OCI-LY1 (cell line): Measurements from ENCODE around the gene SEMA4A.

Experiments used
- H2AFZ ChIP-seq: fragments of 200-600 bp; sonication (generic), shearing (Covaris generic); 2 replicates; pipeline ENCODE4 v1.6.0; 2014; ENCODE audit warnings: antibody characterized with exemption, mild to moderate bottlenecking, low read length
- H3F3A ChIP-seq: fragments of 200-600 bp; sonication (generic), shearing (Covaris generic); 2 replicates; pipeline ENCODE4 v1.6.0; 2014; ENCODE audit warnings: mild to moderate bottlenecking, antibody characterized with exemption, low read length, moderate library complexity; ENCODE audit not compliant: insufficient read depth
- H3K27ac ChIP-seq: fragments of 200-600 bp; sonication (generic); 2 replicates; pipeline ENCODE4 v1.5.1; 2014; ENCODE audit warnings: low read length, mixed run types, mild to moderate bottlenecking, low read depth; ENCODE audit not compliant: poor library complexity, severe bottlenecking
- H3K27me3 ChIP-seq: fragments of 200-600 bp; sonication (generic); 2 replicates; pipeline ENCODE4 v1.6.0; 2014; ENCODE audit warnings: antibody characterized with exemption, mild to moderate bottlenecking, low read length, moderate library complexity; ENCODE audit not compliant: insufficient read depth
- H3K36me3 ChIP-seq: fragments of 200-600 bp; sonication (generic); 2 replicates; pipeline ENCODE4 v1.6.1; 2014; ENCODE audit warnings: mild to moderate bottlenecking, antibody characterized with exemption, low read length, moderate library complexity, mixed read lengths; ENCODE audit not compliant: insufficient read depth
- H3K4me1 ChIP-seq: fragments of 200-600 bp; sonication (generic); 2 replicates; pipeline ENCODE4 v1.5.1; 2014; ENCODE audit warnings: mild to moderate bottlenecking, low read length, moderate library complexity; ENCODE audit not compliant: insufficient read depth, severe bottlenecking
- H3K4me2 ChIP-seq: fragments of 200-600 bp; sonication (generic), shearing (Covaris generic); 2 replicates; pipeline ENCODE4 v1.6.1; 2014; ENCODE audit warnings: low read length
- H3K4me3 ChIP-seq: fragments of 200-600 bp; sonication (generic); 2 replicates; pipeline ENCODE4 v1.5.1; 2014; ENCODE audit warnings: low read length, low read depth, mild to moderate bottlenecking, mixed read lengths; ENCODE audit not compliant: poor library complexity, severe bottlenecking
- H3K79me2 ChIP-seq: fragments of 200-600 bp; shearing (Covaris generic); 2 replicates; pipeline ENCODE4 v1.6.1; 2016; ENCODE audit warnings: mixed run types, low read length, mixed read lengths; ENCODE audit not compliant: insufficient read depth
- H3K9ac ChIP-seq: fragments of 200-600 bp; sonication (generic), shearing (Covaris generic); 2 replicates; pipeline ENCODE4 v1.6.1; 2014; ENCODE audit warnings: mild to moderate bottlenecking, low read length, mixed read lengths
- H3K9me2 ChIP-seq: fragments of 200-600 bp; sonication (generic), shearing (Covaris generic); 2 replicates; pipeline ENCODE4 v1.6.1; 2014; ENCODE audit warnings: low read depth, mild to moderate bottlenecking, low read length, mixed read lengths
- H3K9me3 ChIP-seq: fragments of 200-600 bp; shearing (Covaris generic); 2 replicates; pipeline ENCODE4 v1.6.1; 2014; ENCODE audit warnings: low read length, mixed read lengths
- H4K20me1 ChIP-seq: fragments of 200-600 bp; sonication (generic), shearing (Covaris generic); 2 replicates; pipeline ENCODE4 v1.6.0; 2016; ENCODE audit warnings: mild to moderate bottlenecking, low read length; ENCODE audit not compliant: insufficient read depth
- CTCF ChIP-seq: fragments of 200-600 bp; sonication (generic), shearing (Covaris generic); IDR thresholded peaks from 2 replicates; pipeline ENCODE4 v1.5.1; 2017; ENCODE audit warnings: mild to moderate bottlenecking, antibody characterized with exemption, low read length, moderate library complexity, mixed read lengths
- EZH2 ChIP-seq: fragments of 200-600 bp; sonication (generic), shearing (Covaris generic); IDR thresholded peaks from 2 replicates; pipeline ENCODE4 v1.8.0; 2017; ENCODE audit warnings: borderline replicate concordance, mixed run types, mild to moderate bottlenecking, antibody characterized with exemption, low read length, moderate library complexity, mixed read lengths

The SEMA4A gene

DNA sequence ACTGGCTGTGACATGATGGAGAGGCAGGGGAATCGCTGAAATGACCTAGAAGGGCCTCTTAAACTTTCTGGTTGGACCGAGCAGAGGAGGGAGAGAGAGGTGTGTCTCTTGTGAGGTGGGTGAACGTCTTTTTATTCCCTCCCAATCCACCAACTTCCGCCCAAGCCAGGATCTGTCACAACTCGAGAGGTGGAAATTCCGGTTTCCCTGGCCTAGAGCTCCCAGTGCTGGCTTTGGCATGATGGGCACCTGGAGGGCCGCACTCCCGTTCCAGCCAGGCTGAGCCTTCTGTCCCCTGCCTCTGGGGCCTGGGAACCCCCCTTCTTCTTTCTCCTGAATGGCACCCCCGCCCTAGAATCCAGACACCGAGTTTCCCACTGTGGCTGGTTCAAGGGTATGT, at the start of gene SEMA4A:
SEMA4A (plus strand) TSS at position 224 of the 400 bp plus-strand sequence. CDS start 994 bp downstream, outside the sequence.
- peaks cover 99% of the 10 kb centered on the region for H3K4me1 ChIP-seq
- H3K9me2 ChIP-seq, result no peaks in the 10 kb centered on the region
- H2AFZ ChIP-seq, result no peak within 1 kb of the TSS
- no peaks in the 10 kb centered on the region for H3F3A ChIP-seq
- H3K36me3 ChIP-seq, result peaks cover 7% of the 10 kb centered on the region; the same call in 1 of the 2 replicates
- no peaks in the 10 kb centered on the region for H3K9me3 ChIP-seq
- peak within 1 kb of the TSS; percentile 67 for H3K9ac ChIP-seq
- no peaks in the 10 kb centered on the region for H3K27me3 ChIP-seq
- TF ChIP-seq CTCF (no peak), EZH2 (no peak)
- H3K79me2 ChIP-seq, result no peaks in the 10 kb centered on the region
- peak within 1 kb of the TSS; percentile 78 for H3K4me2 ChIP-seq
- H3K4me3 ChIP-seq, result peak within 1 kb of the TSS; percentile 65
- H4K20me1 ChIP-seq, result no peaks in the 10 kb centered on the region
- peak within 1 kb of the TSS; percentile 93 for H3K27ac ChIP-seq

DNA sequence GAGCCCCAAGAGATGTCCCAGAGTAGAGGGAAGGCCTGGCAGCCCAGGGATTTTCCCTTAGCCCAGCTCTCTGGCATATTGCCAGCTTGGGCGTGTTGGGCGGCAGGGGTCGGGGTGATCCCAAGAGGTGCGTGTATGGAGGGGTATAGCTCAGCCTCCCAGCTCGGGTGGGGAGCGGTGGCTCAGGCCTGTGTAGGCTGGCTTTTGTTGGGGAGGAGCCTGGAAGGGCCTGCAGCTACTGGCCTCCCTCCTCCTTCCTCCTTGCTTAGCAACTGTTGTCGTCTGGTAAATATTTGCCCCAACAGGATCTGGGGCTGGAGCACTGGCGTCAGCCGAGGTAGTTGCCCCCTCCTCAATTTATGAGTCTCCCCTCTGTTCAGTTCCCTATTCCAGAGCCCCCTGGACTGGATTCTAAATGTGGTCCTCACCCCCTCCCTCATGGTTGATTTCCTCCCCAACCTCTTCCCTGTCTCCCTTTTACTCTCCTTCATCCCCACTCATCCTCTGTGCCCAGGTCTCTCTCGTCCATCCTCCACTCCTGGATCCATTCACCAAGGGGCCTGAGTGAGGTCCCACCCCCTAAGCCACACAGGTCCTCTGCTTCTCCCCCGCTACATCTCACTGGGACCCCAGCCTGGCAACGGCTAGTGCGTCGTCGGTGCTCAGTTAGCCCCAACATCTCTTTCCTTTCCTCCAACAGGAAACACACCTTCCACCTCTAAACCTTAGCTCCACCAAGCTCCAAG, 49.1 kb upstream of the SEMA4A start:
- peaks cover 2% of the 10 kb centered on the region; the same call in 1 of the 2 replicates for H3F3A ChIP-seq
- no peaks in the 10 kb centered on the region for H3K9me3 ChIP-seq
- no peak overlapping the region for H3K4me3 ChIP-seq
- H3K4me1 ChIP-seq, result peaks cover 15% of the 10 kb centered on the region
- H3K9me2 ChIP-seq, result no peaks in the 10 kb centered on the region
- H3K9ac ChIP-seq, result no peak overlapping the region
- no peaks in the 10 kb centered on the region for H3K79me2 ChIP-seq
- H4K20me1 ChIP-seq, result no peaks in the 10 kb centered on the region
- no peak overlapping the region for H3K27ac ChIP-seq
- H3K36me3 ChIP-seq, result no peaks in the 10 kb centered on the region
- H2AFZ ChIP-seq, result no peak overlapping the region
- H3K4me2 ChIP-seq, result no peak overlapping the region
- peaks cover 9% of the 10 kb centered on the region for H3K27me3 ChIP-seq
- TF ChIP-seq CTCF (no peak), EZH2 (no peak)

DNA sequence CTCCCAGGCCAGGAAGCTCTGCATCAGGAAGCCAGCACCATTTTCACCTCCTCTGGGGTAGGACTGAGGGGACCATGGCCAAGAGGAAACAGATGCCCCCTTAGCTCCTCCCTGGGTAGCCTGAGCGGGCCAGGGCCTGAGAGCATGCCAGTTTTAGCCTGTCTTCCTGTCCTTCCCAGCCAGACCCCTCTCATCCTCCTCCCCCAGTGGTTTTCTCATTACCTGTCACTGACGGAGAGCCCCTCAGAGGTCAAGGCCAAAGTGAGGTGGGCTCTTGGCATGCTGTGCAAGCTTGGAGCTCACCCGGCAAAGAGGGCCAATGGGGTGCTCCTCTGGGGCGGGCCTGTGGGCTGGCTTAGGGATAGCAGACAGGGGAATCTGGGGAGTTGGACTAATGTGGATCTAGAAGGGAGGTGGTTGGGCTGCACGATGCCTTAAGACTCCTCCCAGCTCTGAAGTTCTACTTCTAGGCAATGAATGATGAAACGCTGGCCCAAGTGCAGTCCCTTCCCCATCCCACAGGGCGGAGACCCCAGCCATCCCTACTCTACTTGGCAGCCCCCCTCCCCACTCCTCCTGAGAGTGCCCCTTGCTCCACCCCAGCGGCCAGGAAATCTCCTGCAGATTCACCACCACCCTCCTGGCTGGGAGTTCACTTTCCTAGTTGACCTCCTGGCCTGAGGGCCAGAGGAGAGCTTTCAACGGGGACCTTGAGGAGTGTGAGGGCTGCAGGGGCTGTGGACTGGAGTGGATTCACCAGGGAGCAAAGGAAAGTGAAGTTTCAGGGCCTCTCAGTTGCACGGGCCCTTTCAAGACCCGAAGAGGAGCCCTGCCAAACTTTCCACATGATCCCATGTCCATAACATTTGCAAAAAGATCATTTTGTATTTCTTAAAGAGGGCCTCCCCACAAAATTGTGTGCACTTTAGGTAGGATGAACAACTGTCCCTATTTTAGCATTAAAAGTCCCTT, 48.2 kb upstream of the SEMA4A start:
- Histone ChIP-seq H3K9me2 (no peaks in the 10 kb centered on the region), H3K9me3 (no peaks in the 10 kb centered on the region), H3K4me2 (peak overlapping the region; percentile 72), H3K27me3 (peaks cover 9% of the 10 kb centered on the region), H4K20me1 (no peaks in the 10 kb centered on the region), H3K4me3 (peak overlapping the region; percentile 57), H3K9ac (peak overlapping the region; percentile 68), H3F3A (peaks cover 2% of the 10 kb centered on the region; the same call in 1 of the 2 replicates), H3K4me1 (peaks cover 15% of the 10 kb centered on the region), H3K36me3 (no peaks in the 10 kb centered on the region), H3K27ac (no peak overlapping the region), H2AFZ (no peak overlapping the region), H3K79me2 (no peaks in the 10 kb centered on the region)
- TF ChIP-seq EZH2 (no peak), CTCF (no peak)
